Germinal center (tissue), 1 donor: ENCODE data around the gene UBALD2.
A peak's percentile ranks its signal among the peaks of the same experiment; 100 is the strongest.
"Not testable (repeated sequence)": the region's sequence is repeated elsewhere in the genome, so short reads cannot be mapped to it uniquely, and the experiment has no call there.

Experiments
- DNase-seq: peaks from one replicate; pipeline ENCODE4 v3.0.0; 2012; ENCODE audit warnings: mixed read lengths, low spot score

Gene UBALD2

DNA sequence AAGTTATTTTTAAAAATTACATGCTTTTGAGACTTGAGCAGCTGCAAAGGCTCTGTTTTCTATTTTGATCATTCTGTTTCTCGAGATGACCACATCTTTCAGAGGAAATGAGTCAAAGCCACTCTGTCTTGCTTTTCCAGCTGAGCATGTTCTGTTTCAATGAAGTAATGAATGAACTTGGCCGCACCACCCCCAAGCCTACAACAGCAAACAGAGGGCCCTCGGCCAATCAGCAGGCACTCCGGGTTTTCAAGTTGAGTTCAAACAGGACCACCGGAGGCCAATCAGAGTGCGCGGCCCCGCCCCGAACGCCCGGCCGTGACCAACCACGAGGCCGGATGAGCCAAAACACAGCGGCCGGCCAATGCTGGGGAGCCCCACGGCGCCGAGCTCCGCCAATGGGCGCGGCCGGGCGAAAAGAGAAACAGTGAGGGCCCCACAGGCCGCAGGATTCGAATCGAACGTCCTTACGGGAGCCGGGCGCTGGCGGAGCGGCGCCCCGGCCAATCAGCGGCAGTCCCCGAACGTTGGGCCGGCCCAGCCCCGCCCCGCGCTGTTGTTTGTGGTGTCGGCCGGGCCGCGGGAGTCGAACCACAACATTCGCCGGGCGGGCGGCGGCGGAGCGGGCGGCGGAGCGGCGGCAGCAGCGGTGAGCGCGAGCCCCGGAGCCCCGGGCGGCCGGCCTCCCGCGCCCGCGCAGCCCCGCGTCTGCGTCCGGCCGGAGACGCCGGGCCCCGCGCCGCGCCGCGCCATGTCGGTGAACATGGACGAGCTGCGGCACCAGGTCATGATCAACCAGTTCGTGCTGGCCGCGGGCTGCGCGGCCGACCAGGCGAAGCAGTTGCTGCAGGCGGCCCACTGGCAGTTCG lies at the start of gene UBALD2:
UBALD2 (plus strand) TSS at position 594 of the 869 bp plus-strand sequence; CDS start at position 752, 158 bp downstream.
- peak; percentile 99 for DNase-seq

DNA sequence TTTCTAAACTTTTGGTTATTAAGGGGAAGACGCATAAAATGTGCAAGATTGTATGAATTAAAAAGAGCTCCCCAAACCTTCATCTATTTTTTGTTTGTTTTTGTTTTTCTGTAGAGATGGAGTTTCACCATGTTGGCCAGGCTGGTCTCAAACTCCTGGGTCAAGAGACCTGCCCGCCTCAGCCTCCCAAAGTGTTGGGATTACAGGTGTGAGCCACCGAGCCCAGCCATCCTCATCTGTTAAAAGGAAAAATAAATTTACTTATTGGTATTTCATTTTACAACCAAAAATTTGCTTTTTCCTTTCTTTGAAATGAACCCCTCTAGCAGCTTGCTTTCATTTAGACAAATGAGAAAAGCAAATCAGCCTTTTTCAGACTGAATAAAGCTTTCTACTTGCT lies 48.1 kb upstream of the UBALD2 start:
- no peak for DNase-seq

DNA sequence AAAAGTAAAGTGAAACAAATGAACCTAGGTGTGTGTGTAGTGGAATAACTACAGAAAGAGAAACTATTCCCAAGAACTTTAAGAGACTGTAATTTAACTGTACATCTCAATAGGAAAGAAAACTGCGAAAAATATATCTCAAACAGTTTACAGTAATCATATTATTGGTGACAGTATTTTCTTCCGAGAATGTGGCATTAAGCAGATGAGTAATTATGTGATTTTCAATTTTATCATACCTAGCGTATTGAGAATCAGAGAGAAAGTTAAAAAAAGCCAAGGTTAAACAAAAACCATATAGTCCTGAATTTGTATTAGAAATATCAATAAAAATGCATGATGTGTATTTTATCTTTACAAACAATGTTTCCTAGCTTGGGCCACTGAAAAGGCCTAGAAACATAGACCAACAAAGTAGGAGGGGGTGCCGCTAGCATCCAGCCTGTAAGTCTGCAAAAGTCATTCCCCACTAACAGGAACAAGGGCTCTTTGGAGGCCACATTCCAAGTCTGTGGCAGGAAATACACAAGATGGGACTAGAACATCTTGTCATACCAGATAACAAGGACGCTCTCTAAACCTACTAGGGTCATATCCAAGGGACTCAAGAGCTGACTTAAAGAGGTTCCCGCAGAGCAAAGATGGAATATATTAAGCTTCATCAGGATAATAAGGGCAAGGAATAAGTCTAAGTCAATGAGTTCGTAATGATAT lies 45.3 kb upstream of the UBALD2 start:
- no peak for DNase-seq

DNA sequence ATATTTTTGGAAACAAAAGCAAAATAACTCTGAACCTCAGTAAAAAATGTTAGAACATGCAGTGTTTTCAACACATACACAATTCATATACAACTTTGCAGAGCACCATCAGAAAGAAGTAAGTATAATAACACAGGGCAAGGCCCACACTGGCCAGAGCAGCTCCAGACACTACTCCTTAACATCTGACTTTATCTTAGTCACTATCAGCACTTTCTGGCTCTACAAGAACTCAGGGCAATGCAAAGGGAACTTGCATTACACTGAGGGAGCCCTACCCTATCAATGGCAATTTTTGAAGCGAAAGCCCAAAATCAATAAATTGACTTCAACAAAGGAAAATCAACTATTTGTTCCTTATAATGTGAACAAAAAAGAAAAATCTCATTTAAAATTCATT lies 41.3 kb upstream of the UBALD2 start:
- DNase-seq: no peak

DNA sequence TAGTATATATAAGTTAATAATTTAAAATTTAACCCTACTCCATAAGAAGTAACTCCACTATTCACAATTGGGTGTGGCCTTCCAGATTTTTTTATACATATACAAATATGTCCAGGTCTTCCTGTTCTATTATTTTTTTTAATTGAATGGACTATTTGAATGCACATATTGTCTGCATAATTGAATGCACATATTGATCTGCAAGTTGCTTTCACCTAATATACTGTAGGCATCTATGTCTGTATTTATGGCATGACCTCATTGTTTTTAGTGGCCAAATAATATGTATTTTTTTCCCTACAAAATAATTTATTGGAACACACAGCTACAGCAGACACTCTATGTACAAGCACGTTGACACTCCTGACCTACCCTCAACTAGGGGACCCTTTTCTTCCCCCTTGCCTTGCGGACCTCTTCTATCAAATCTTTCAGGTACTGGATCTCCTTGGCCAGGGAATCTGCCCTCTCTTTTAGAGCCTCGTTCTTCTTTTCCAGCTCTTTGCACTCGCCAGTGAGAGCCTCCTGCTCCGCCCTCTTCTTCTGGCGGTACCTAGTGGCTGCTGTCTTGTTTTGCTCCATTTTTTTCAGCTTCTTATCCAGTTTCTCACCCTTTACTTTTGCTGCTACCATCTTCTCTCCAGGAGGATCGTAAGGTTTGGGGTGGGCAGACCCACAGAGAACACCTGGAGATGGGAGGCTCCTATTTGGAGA lies 39.6 kb upstream of the UBALD2 start:
- DNase-seq: not testable (repeated sequence)

DNA sequence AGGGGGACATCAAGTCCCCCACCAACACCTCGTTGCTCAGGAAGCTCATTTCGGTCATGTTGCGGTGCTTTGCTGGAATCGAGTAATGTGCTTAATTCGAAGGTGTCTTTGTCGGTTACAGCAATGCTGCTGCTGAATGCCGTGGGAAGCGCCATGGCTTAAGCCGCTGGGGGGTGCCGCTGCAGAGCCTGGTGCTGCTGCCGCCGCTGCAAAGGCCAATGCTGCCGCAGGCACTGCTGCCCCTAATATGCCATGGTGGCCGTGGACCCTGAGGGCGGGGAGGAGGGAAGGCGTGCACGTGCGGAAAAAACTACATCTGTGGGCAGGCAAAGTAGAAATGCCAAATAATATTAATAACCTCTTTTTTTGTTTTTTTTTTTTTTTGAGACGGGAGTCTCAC lies 38.4 kb upstream of the UBALD2 start:
- DNase-seq: not testable (repeated sequence)

DNA sequence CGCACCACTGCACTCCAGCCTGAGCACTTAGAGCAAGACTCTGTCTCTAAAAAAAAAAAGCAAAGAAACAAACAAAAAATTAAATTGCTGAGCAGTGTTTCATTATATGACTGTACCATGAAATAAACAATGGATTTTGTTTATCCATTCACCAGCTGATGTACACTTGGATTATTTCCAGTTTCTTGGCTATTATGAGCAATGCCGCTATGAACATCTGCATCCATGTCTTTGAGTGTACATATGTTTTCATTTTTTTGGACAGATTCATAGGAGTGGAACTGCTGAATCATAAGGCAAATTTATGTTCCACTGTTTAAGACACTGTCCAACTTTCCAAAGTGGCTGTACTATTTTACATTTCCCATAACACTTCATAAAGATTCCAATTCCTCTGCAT lies 32.8 kb upstream of the UBALD2 start:
- DNase-seq: no peak

DNA sequence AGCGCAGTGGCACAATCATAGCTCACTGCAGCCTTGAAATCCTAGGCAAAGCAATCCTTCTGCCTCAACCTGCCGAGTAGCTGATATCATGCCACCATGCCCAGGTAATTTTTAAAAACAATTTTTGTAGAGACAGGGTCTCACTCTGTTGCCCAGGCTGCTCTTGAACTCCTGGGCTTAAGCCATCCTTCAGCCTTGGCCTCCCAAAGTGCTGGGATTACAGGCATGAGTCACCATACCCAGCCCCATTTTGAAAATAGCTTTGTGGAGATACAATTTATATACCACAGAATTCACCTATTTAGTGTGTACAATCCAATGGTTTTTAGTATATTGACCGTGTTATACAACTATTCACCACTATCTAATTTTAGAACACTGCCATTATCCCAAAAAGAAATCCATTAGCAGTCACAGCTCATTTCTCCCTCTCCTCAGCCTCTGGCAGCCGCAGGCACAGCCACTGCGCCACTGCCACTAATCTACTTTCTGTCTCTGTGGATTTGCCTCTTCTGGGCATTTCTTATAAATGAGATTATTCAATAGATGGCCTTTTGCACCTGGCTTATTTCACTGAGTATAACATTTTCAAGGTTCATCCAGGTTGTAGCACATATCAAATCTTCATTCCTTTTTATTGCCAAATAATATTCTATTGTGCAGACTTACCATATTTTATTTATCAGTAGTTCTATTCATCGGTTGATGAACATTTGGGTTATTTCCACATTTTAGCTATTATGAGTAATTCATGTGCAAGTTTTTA lies 31.4 kb upstream of the UBALD2 start:
- no peak for DNase-seq

DNA sequence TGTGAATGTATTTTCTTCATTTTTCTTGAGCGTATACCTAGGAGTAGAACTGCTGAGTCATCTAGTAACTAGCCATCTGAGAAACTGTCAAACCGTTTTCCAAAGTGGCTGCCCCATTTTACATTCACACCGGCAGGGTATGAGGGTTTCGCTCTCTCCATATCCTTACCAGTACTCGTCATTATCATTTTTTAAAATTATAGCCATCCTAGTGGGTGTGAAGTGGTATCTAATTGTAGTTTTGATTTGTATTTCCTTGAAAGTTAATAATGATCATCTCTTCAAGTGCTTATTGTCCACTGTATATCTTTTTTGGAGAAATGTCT lies 30.8 kb upstream of the UBALD2 start:
- no peak for DNase-seq

DNA sequence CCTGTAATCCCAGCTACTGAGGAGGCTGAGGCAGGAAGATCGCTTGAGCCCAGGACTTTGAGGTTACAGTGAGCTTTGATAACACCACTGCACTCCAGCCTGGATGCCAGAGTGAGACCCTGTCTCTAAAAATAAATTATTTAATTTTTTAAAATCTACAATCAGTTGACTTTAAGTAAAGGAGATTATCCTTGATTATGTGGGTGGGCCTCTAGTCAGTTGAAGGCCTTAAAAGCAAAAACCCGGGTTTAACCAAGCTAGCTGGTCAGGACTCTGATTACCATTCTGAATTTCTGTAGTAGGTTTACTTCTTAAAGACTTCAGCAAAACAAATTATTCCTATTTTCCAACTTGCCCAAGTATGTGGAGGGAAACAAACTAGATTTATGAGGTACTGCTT lies 29.3 kb upstream of the UBALD2 start:
- no peak for DNase-seq

DNA sequence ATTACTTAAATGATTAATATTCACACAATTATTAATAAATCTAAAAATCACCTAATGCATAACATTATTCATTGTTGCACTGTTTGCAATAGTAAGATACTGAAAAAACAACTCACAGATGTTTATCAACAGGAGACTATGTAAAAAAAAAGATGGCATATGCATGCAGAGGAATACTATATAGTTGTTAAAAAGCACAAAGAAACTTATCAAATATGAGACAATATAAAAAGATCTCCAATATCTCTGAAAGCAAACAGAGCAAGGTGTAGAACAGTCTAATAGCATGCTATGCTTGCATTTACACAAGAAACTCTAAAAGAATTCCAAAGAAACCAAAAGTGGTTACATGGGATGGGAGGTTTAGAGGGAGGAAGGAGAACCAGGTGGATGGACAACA lies 28.5 kb upstream of the UBALD2 start:
- DNase-seq: no peak

DNA sequence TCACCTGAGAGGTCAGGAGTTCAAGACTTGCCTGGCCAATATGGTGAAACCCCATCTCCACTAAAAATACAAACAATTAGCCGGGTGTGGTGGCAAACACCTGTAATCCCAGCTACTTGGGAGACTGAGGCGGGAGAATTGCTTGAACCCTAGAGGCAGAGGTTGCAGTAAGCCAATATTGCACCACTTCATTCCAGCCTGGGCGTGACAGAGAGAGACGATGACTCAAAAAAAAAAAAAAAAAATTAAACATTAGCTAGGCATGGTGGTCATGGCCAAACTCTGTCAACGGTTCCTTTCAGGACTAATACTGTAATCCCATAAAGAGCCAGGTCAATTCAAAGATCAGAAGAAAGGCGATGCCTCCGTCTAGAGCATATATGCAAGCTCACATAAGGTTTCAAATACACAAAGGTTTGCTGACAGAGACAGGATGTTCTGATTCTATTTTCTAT lies 27.3 kb upstream of the UBALD2 start:
- DNase-seq: no peak

DNA sequence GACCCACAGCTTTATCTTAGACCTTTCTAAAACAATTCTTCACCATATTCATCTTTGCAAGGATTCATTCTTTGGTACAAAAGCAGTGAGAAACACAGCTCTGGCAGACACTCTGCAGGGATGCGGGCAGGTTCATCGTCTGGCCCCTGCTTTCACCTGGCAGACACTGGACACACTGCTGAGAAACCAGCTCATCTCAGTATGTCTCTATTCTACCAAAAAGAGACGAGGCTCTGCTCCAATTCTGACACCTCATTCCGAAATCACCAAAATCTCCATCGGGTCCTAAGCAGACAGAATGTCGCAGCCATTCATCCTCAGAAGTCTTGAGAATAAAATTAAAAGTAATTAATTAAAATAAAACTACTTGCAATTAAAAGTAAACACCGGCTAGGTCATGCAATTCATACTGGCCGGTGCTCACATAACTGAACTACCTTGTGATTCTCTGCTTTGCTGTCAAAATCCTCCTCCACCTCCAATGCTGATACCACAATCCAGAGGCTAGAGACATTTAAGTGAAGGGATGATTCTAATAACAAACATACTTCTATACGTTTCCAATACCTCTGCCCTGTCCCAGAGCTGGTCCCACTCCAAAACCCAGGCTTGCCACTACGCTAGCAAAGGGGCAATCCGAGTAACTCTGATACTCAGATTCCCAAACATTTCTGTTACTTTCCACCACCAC lies 26.2 kb upstream of the UBALD2 start:
- DNase-seq: no peak

DNA sequence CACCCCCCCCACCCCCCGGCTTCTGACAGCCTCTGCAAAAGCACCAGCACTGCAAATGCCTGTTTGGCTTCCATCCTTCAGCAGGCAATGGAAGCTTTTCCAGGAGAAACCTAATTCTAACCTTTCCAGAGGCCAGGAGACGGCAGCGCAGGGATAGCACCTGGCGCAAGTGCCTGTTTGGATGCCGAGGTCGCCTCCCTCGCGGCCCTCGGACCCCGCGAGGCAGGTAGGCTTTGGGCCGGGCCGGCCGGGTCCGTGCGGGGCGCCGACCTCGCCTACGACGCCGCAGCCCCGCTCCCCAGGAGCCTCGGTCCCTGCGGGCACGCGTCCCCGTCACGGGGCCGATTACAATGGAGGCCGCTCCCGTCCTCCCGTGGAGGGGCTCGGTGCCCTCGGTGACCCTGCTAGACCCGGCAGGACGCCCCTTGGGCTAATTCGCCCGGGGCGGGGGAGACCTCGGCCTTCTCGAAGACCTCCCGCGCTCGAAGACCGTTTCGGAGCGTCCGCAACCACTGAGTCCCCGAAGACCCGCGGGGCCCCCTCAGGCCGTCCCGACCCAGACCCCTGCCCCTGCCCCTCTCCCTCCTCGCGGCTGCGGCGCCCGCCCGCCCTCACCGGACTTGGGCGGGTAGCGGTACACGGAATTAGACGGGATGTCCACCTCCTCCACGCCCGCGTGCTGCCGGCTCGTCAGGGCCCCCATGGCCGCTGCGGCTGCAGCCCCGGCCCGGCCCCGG lies 25.4 kb upstream of the UBALD2 start:
- DNase-seq: no peak

DNA sequence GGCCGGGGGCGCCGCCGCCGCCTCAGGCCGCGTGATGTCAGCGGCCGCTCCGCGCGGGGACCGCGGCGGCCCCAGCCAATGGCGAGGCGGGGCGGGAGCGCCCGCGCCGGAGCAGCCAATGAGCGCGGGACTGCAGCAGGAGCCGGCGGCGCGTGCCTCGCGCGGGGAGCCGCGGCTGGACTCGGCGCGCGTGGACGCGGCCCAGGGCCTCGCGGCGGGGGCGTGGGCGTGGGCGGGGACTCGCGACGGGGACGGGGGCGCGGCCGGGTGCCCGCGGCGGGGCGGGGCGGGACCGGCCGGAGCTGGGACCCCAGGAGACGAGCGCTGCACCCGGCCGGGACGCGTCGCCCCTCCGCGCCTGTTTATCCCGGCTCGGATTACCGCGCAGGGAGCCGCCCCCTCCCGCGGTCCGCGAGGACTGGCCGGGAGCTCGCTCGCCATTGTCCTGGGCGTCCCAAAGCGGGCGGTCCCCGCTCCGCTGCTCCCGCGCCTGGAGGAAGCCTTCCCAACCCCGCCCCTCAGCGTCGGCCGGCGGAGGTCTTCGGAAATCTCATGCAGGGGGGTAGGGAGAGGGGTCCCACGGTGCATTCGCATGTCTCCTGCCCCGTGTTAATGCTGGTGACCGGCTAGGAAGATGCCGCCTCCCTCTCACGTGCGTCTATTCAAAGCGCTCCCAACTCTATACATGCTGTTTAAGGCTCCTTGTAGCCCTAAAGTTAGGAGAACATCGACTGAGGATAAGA lies 24.5 kb upstream of the UBALD2 start, which contains the start of gene RNF157:
RNF157 (minus strand) TSS at position 33 of the 743 bp plus-strand sequence. CDS start 253 bp downstream, outside the sequence.
- DNase-seq: peak; percentile 68

DNA sequence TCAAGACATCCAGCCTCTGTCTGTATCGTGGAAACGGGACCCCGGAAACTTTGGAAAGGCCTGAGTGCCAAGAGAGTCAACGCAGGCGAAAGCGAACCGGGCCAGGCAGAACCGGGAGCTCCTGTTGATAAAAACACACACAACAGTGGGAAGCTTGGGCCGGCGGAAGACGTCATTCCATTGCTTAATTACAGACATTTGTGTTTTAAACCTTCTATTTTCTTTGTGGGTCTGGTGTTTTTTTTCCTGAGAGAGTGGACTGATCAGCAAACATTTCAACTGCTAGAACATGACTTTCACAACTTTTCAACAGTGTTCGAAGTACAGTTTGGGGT lies 24.0 kb upstream of the UBALD2 start:
- DNase-seq: no peak

DNA sequence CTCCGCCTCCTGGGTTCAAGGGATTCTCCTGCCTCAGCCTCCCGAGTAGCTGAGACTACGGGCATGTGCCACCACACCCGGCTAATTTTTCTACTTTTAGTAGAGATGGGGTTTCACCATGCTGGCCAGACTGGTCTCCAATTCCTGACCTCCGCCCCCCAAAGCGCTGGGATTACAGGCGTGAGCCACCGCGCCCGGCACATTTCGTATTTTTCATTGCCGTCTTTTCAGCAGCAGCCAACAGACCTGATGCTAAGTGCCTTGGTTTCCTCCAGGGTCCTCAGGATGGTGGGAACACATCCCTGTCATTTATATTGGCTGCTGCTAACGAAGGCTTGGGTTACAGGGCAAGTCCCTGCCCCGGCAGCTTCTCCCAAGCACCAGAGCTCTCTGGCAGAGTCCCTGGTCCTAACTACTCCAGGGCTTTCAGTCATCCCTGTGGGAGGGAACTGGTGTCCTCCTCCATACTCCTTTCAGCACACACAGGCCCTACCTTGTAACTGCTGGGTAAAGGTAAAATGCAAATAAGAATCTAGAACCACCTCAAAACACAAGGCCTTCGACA lies 23.4 kb upstream of the UBALD2 start:
- DNase-seq: no peak

DNA sequence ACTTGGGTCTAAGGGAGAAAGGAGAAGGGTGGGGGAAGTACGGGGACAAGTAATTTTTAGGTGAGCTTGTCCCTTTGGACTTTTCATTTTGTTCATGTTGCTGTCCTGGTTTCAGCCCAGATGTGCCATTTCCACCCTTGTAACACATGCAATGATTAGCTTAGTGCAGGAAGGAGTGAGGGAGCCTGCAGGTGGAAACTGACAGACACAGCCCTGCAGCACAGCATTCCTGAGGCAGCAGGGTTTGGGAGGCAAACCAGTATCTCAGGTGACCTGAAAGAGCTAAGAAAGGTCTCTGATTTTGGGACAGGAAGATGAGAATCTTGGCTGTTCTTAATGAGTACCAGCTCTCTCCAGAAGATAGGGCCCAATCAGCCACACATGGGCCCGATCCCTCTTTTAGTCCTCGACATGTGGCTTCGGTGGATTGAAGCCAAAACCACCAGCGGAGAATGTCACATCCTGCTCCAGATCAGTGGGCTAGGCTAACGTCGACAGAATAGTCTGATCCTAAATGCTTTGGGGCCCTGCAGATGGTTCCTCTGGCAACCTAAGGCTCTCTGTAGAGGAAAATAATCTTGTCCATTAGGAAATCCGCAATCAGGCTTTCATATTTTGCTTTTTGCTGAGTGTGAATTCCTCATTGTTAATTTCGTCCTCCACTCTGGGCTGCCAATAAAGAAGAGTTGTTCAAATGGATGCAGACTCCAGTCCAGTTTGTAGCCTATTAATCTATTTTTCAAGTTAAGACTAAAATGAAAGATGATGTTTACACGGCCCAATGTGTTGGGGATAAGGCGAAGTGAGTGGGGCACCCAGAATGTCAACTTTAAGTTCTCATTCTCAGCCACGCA lies 21.1 kb upstream of the UBALD2 start:
- DNase-seq: no peak

DNA sequence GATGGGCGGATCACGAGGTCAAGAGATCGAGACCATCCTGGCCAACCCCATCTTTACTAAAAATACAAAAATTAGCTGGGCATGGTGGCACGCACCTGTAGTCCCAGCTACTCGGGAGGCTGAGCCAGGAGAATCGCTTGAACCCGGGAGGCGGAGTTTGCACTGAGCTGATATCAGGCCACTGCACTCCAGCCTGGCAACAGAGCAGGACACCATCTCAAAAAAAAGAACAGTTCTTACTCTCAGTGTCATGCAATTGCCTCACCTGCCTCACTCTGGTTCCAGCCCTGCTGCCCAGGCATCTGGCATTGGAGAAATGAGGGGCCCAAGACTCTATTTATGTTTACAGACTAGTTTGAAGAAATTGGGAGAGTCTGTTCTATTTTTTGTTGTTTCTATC lies 20.4 kb upstream of the UBALD2 start:
- not testable (repeated sequence) for DNase-seq
